Measurements from ENCODE around the gene RASSF4. TPM values are rescaled to one million over a fixed set of nuclear protein-coding genes. Genes with fewer than 3 reads are reported as not detected.

Gene RASSF4
- total RNA-seq, 1 donor from 2014 or later: 21.2 TPM

- no peak overlapping the region for H3K27ac Mint-ChIP-seq
These were observed 6.1 kb downstream of the RASSF4 start for GRCh38 chr10:44965651-44966097.

GRCh38 chr10:44966129-44966815, 6.7 kb downstream of the RASSF4 start:
- no peak overlapping the region for H3K27ac Mint-ChIP-seq
- peaks cover 5% of the 10 kb centered on the region for H3K36me3 Mint-ChIP-seq (ENCODE audit: insufficient read depth)
- DNase-seq (ENCODE audit: low spot score, unreplicated experiment): no peak
- TF ChIP-seq, protein P1, sequence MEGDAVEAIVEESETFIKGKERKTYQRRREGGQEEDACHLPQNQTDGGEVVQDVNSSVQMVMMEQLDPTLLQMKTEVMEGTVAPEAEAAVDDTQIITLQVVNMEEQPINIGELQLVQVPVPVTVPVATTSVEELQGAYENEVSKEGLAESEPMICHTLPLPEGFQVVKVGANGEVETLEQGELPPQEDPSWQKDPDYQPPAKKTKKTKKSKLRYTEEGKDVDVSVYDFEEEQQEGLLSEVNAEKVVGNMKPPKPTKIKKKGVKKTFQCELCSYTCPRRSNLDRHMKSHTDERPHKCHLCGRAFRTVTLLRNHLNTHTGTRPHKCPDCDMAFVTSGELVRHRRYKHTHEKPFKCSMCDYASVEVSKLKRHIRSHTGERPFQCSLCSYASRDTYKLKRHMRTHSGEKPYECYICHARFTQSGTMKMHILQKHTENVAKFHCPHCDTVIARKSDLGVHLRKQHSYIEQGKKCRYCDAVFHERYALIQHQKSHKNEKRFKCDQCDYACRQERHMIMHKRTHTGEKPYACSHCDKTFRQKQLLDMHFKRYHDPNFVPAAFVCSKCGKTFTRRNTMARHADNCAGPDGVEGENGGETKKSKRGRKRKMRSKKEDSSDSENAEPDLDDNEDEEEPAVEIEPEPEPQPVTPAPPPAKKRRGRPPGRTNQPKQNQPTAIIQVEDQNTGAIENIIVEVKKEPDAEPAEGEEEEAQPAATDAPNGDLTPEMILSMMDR (IDR thresholded peaks at IDR 0.05; ENCODE audit: unreplicated experiment): no peak
- no peaks in the 10 kb centered on the region for H3K27me3 Mint-ChIP-seq
- no peaks in the 10 kb centered on the region for H3K9me3 Mint-ChIP-seq (ENCODE audit: low read depth)
- no peak overlapping the region for H3K4me3 Mint-ChIP-seq (ENCODE audit: low read depth)
- H3K4me1 Mint-ChIP-seq (ENCODE audit: low read depth): peaks cover 38% of the 10 kb centered on the region

More at GRCh38 chr10:44965651-44966097, 6.1 kb downstream of the RASSF4 start:
- DNase-seq (ENCODE audit: low spot score, unreplicated experiment): no peak
- H3K4me1 Mint-ChIP-seq (ENCODE audit: low read depth): peaks cover 44% of the 10 kb centered on the region
- H3K27me3 Mint-ChIP-seq: no peaks in the 10 kb centered on the region
- H3K9me3 Mint-ChIP-seq (ENCODE audit: low read depth): no peaks in the 10 kb centered on the region
- TF ChIP-seq, protein P1 (IDR thresholded peaks at IDR 0.05; ENCODE audit: unreplicated experiment): no peak
- H3K36me3 Mint-ChIP-seq (ENCODE audit: insufficient read depth): peaks cover 5% of the 10 kb centered on the region
- H3K4me3 Mint-ChIP-seq (ENCODE audit: low read depth): no peak overlapping the region

- DNase-seq (ENCODE audit: low spot score, unreplicated experiment): no peak
- Mint-ChIP-seq H3K27ac (no peak overlapping the region), H3K4me3 (ENCODE audit: low read depth) (no peak overlapping the region), H3K36me3 (ENCODE audit: insufficient read depth) (peaks cover 5% of the 10 kb centered on the region), H3K9me3 (ENCODE audit: low read depth) (no peaks in the 10 kb centered on the region), H3K27me3 (no peaks in the 10 kb centered on the region), H3K4me1 (ENCODE audit: low read depth) (peaks cover 35% of the 10 kb centered on the region)
- TF ChIP-seq, protein P1 (IDR thresholded peaks at IDR 0.05; ENCODE audit: unreplicated experiment): peak; percentile 40
These were observed 7.4 kb downstream of the RASSF4 start for GRCh38 chr10:44966816-44967509.

DNA sequence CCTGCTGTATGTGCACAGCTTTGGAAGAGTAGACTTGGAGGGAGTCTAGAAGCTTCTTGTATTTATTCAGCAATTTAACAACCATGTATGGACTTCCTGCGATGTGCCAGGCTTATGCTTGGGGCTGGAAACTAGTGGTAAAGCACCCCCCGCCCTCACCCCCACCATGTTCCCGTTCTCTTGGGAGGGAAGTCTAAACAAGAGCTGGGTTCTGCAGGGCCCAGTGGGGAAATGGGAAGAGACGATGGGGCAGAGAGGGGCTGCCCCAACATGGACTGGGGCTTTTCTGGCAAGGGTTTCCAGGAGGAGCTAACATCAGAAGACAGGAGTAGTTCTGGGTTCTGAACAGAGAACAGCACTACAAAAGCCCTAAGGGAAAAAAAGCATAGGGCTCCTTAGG, 8.0 kb downstream of the RASSF4 start:
- Mint-ChIP-seq H3K36me3 (ENCODE audit: insufficient read depth) (peaks cover 6% of the 10 kb centered on the region), H3K4me1 (ENCODE audit: low read depth) (peaks cover 33% of the 10 kb centered on the region), H3K4me3 (ENCODE audit: low read depth) (no peak overlapping the region), H3K27me3 (no peaks in the 10 kb centered on the region), H3K27ac (no peak overlapping the region), H3K9me3 (ENCODE audit: low read depth) (no peaks in the 10 kb centered on the region)
- TF ChIP-seq, protein P1 (IDR thresholded peaks at IDR 0.05; ENCODE audit: unreplicated experiment): no peak
- DNase-seq (ENCODE audit: low spot score, unreplicated experiment): no peak

DNA sequence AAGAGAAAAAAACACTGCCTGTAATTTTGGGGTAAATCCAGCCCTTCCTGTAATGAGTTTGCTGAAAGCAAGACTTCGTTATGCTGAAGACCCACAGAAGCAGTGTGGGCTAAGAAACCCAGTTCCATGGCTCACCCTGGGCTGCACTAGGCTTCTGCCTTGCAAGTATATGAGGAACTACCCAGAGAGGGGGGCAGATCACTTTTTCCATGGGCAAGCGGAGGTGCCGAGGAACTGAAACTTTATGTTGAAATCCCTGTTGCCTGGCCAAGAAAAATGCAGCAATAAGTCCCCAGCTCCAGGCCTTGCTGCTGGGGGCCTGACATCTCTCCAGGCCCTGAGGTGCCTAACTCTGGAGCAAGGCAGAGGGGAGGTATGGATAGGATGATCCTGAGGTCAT, 8.5 kb downstream of the RASSF4 start:
- Mint-ChIP-seq H3K4me3 (ENCODE audit: low read depth) (no peak overlapping the region), H3K4me1 (ENCODE audit: low read depth) (peaks cover 28% of the 10 kb centered on the region)

More for the DNA sequence above, 8.5 kb downstream of the RASSF4 start:
- TF ChIP-seq, protein P1 (IDR thresholded peaks at IDR 0.05; ENCODE audit: unreplicated experiment): no peak
- no peak overlapping the region for H3K27ac Mint-ChIP-seq
- H3K27me3 Mint-ChIP-seq: no peaks in the 10 kb centered on the region
- H3K36me3 Mint-ChIP-seq (ENCODE audit: insufficient read depth): peaks cover 6% of the 10 kb centered on the region
- H3K9me3 Mint-ChIP-seq (ENCODE audit: low read depth): no peaks in the 10 kb centered on the region
- no peak for DNase-seq (ENCODE audit: low spot score, unreplicated experiment)
